ENCODE data around the gene CDH4. TPM values are rescaled to one million over a fixed set of nuclear protein-coding genes. Genes with fewer than 3 reads are reported as not detected.

The CDH4 gene
- total RNA-seq, 1 experiment from 2014 or later, result 0.12 TPM

DNA sequence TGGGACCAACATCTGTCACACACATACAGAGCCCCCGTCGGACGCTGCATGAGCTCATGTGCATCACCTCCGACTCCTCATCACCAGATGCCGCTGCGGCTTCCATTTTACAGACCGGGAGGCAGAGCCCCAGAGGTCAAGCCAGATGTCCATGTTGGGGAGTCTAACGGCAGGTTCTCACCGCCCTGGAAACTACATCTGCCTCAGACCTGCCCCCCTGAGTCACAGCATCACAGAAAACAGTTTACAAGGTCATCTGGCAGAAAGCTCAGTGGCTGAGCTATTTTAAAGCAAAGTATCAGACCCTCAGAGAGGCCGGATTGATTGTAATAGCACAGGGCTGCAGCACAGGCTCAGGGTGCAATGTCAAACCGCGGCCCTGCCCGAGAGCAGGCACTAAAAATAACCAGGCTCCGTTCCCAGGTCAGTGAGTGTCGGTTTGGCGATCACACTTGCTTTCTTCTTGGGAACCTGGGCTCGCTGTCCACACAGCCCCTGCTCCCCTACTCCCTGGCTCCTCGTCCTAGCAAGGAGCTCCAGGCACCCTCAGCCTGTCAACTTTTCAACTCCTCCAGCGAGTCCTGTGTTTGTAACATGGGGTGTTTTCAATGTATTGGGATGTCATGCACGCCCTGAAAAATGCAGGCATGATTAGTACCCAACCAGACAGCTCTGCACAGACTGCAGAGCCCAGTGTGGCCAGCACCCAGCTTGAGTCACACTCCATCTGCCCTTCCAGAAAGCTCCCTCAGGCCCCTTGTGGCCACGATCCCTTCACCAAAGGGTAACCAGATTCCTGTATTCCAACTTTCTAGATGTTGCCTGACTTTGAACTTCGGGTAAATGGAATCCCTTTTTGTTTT is 264.5 kb downstream of the CDH4 start:
- DNase-seq (ENCODE audit: low read depth), result peak; percentile 18

DNA sequence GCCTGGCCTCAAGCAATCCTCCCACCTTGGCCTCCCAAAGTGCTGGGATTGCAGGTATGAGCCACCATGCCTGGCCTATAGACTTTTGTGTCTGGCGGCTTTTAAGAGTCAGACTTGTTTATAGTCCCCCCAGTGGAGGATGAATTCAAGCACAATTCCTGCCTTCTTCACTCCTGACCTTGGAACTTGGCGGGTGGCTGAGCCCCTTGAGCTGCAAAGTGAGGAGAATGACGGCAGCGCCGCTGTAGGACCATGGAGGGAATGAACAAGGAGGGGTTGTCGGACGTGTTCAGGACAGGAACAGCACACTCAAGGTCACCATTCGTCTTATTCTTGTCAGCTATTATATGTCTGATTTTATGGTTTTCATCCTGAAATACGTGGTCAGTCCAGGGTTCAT is 265.4 kb downstream of the CDH4 start:
- DNase-seq (ENCODE audit: low read depth), result no peak

DNA sequence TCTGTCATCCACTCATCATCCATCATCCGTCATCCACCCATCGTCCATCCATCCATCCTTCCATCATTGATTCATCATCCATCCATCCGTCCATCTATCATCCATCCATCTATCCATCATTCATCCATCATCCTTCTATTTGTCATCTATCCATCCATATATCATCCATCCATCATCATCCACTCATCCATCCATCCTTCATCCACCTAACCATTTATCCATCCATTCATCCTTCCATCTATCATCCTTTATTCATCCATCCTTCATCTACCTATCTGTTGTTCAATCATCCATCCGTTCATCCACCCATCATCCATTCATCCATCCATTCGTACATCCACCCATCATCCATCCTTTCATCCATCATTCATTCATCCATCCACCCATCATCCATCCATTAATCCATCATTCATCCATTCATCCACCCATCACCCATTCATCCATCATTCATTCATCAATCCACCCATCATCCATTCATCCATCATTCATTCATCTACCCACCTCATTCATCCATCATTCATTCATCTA is 266.4 kb downstream of the CDH4 start:
- no peak for DNase-seq (ENCODE audit: low read depth)

DNA sequence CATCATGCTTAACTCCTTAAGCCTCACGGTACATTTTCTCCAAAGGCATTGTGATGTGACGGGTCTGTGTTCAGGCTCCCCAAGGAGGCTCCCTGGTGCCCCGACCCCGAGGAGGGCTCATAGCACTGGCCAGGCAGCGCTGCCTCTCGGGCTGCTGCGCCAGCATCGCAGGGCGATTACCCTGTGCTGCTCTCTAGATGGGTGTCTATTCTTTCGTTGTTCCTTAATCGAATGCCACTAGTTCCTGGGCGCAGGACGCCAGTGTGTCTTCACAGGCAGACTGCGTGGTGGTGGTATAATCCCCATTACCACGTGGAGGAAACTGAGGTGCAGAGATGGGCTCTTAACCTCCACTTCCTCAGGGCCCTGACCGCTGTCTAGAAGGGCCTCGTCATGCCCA is 267.4 kb downstream of the CDH4 start:
- DNase-seq (ENCODE audit: low read depth), result no peak

DNA sequence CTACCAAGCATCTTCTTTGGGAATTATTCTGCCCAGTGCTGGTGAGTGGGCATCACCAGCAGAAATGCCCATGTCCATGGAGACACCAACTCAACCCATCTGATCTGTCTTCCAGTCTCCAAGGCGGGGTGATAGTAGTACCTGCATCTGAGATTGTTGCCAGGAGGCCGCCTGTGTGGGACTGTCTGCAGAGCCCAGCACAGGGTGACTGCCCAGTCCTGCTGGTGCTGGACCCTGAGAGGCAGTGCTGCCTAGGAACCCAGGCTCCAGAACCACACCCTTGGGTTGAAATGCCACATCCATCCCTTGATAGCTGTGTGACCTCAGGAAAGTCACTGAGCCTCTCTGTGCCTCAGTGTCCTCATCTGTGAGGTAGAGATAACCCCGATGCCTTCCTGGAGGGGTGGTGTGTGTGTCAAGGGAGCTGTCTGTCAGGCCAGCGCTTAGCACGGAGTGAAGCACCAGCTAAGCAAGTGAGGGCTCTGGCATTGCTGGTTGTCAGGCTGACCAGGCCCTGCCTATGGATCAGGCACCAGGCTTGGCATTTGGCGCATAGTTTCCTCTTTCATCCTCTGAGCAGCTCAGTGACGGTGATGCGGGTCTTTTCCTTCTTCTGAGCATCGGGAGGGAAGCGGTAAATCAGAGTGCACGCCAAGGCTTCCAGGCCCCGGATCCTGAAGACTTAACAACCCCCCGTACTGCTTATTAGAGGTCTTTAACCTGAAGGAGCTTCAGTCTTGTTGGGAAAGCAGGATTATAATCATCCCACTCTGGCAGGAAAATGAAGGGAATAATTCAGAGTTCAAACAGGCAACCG is 268.2 kb downstream of the CDH4 start:
- DNase-seq (ENCODE audit: low read depth), result no peak

GRCh38 chr20:61520893-61521460 is 268.9 kb downstream of the CDH4 start:
- peak; percentile 48 for DNase-seq (ENCODE audit: low read depth)

DNA sequence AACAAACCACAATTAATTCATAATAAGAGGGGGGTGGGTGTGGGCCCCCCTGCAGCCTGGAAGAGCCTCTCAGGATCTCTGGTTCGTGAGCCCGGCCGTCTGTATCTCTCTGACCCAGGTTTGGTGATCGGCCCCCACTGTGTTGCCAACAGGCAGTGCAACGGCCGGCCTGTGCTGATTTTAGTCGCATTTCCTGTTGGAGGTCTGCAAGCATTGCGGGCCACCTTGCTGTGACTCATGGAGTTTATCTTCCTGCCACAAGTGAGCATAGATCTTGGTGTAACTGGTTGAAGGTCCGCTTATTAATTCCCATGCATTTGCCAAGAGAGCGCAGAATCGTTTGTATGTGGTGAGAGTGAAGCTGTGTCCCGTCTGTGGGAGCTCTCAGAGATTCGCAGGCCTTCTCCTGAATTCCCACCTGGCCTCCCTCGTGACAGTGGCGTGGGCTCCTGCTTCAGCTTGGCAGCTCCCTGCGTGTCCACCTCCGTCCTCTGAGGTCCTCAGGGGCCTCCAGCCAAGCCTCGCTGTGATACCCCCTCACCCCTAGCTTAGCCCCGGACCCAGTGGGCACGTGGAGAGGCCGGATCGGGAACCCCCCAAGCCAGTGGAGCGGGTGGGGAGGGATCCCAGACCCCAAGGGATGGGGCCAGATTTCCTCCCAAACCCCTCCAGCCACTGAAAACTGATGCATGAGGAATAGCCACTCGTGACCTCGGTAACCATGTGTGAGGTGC is 269.8 kb downstream of the CDH4 start:
- DNase-seq (ENCODE audit: low read depth), result peak; percentile 39

- no peak for DNase-seq (ENCODE audit: low read depth)
These were observed 270.5 kb downstream of the CDH4 start for GRCh38 chr20:61522498-61523090.

- no peak for DNase-seq (ENCODE audit: low read depth)
These were observed 271.1 kb downstream of the CDH4 start for GRCh38 chr20:61523145-61523544.

DNA sequence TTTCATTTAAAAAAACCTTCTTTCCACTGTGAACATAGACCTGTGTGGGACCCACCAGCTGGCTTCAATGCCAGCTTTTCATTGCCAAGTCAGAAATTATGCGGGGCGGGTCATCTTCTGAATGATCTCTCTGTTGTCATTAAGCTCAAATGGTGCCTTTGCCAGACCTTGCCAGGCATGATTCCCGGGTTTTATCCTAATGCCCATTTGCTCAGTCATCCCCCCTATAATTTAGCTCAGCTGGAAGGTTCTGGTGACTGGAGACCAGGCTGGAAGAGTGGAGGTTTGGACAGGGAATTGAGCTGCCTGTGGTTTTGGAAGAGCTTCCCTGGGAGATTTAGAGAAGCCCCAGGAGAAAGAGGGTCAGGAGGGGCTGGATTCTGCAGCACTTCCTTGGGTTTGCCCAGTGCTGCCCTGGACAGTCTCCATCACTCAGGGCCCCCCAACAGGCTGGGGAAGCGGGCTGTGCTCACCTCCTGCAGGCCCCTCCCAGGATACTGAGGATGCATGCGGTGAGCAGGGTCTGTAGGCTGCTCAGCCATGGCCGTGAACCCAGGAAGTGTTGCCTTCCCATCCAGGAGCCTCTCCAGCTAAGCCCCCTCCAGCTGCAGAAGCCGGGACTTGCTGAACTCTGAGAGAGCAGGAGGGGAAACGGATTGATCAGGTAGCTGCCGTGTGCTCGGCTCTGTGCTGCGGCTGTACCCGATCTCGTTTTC is 273.0 kb downstream of the CDH4 start:
- DNase-seq (ENCODE audit: low read depth), result no peak

DNA sequence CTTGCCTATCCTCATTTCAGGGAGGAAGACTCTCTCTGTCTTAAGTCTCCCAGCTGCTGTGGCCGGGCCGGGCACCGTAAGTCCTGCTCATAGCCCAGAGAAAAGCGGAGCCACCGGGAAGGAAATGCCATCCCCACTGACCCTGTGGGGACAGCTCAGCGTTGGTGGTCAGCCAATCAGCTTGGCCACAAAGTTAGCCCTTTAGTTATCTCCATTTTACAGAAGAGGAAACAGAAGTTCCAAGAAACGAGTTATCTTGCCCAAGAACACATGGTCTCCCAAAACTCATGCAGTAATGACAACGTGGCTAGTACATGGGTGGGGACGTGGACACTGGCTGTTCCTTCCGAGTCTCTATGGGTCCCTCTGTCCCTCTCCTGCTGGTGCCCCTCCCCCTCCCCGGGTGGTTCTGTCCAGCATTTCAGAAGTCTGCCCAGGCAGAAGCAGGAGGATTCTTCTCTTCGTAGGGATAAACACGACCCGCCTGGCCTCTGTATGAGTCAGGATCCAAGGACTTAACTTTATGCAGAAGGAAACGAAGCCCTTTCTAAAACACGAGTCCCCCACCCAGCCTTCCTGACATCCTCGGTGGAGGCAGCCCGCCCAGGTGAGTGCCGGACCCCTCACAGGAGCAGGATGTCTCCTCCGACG is 273.8 kb downstream of the CDH4 start:
- DNase-seq (ENCODE audit: low read depth), result no peak

GRCh38 chr20:61526907-61527306 is 274.8 kb downstream of the CDH4 start:
- no peak for DNase-seq (ENCODE audit: low read depth)

DNA sequence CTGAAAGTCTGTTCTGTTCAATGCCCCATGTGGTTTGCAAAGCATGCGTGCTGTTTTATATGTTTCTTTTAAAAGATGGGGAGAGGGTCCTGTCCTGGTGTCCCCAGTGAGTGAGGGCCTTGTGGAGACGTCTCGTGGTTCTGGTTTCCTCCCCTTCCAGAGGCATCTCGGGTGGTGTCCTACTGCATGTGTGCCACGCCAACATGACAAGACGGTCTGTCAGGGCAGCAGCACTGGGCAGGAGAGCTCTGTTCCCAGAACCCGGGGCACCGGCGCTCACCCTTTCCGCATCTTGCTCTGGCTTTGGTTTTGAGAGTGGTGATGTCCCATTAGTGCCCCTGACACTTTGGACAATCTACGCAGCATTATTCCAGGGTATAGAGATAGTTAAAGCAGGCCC is 275.6 kb downstream of the CDH4 start:
- no peak for DNase-seq (ENCODE audit: low read depth)

DNA sequence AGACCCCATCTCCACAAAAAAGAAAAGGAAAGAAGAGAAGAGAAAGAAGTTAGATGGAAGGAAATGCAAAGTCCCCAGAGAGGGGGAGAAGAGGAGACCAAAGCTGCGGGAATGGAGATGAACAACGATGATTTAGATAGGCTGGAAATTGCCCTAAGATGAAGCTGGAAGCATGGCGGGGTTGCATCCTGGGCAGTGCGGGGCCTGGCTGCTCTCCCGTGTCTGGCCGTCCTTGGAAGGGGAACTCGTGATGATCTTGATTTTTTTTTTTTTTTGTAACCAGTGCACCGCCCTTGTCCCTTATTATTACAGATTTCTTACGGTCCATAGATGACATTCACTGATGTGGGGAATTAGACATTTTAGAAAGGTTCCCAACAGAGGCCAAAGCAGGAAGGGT is 276.5 kb downstream of the CDH4 start:
- DNase-seq (ENCODE audit: low read depth), result no peak

GRCh38 chr20:61529354-61529753 is 277.3 kb downstream of the CDH4 start:
- no peak for DNase-seq (ENCODE audit: low read depth)

- peak; percentile 68 for DNase-seq (ENCODE audit: low read depth)
These were observed 279.7 kb downstream of the CDH4 start for GRCh38 chr20:61531553-61532345.

DNA sequence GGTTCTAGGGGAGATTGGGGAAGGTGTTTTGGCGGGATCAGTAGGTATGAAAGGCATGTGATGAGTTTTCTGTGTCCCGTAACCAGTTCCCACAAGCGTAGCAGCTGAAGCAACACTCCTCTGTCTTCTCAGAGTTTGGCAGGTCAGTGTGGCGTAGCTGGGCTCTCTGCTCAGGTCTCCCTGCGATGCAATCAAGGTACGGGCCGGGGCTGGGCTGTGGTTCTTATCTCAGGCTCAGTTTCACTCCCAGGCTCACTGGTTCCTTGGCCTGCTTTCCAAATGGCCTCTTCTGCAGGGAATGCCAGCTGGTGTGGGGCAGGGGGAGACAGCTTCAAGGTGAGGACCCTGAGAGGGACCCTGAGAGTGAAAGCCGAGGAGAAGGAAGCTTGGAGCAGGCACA is 280.7 kb downstream of the CDH4 start:
- DNase-seq (ENCODE audit: low read depth), result no peak

DNA sequence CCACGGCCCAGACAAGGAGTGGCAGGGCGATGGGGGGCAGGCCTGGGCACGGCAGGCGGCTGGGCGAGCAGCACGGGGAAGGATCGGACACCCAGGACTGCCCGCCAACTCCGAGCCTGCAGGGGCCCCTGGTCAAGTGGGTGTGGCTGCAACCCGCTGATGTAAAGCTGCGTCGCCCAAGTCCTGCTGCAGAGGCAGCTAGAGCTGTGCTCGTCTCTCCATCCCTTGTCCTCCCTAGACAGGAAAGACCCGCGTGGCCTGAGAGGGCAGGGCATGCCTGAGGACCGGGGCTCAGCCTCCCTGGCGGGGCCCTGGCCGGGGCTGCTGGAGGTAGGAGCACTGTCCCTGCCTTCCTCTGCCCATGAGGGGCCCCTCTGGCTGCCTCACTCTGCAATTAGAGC is 281.2 kb downstream of the CDH4 start:
- no peak for DNase-seq (ENCODE audit: low read depth)

DNA sequence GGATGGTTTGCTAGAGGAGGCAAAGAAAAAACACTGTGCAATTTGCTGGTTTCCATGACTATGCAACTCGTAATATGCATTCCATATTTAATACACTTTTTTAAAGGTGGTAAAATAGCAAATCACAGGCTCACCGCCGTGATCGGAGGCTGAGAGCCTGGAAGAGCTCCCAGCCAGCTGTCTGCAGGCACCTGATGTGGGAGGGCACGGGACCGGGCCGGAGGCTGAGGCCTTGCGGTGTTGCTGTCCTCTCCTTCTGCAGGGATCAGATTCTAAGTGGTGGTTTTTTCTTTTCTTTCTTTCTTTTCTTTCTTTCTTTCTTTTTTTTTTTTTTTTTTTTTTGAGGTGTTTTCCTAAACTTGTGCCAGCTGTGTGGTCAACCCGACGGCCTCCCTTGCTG is 282.3 kb downstream of the CDH4 start:
- no peak for DNase-seq (ENCODE audit: low read depth)

Data from RPMI7951 (cell line).